ENCODE measurements around the gene NR2F6. TPM values are rescaled to one million over a fixed set of nuclear protein-coding genes. Genes with fewer than 3 reads are reported as not detected.

Gene NR2F6
- total RNA-seq, 1 experiment from 2014 or later = 26.3 TPM

GRCh38 chr19:17292301-17293074 is 46.8 kb upstream of the NR2F6 start:
- Histone ChIP-seq H3K4me1 (ENCODE audit: insufficient read depth, low read length, poor library complexity, severe bottlenecking) (peaks cover 8% of the 10 kb centered on the region), H3K4me3 (ENCODE audit: low read depth, low read length, poor library complexity, severe bottlenecking) (peak overlapping the region; percentile 54), H3K9me3 (ENCODE audit: low read depth, low read length, poor library complexity, severe bottlenecking) (no peaks in the 10 kb centered on the region), H3K27ac (ENCODE audit: low read depth, low read length, poor library complexity, severe bottlenecking) (peak overlapping the region; percentile 21), H3K27me3 (replicated peaks; ENCODE audit: insufficient read depth, low read depth, low read length, poor library complexity) (no peaks in the 10 kb centered on the region), H3K36me3 (ENCODE audit: insufficient read depth, low read length, poor library complexity, severe bottlenecking) (peaks cover 8% of the 10 kb centered on the region)
- intact Hi-C loops (cut with micrococcal nuclease; ENCODE audit: unreplicated experiment) = loop anchor here (1.0 kb wide), 1 partner anchor 94 kb away; no protein-coding TSS in a partner anchor
- ChIA-PET CTCF (interaction anchor here (0.7 to 0.8 kb wide), 2 partner anchors 14 to 94 kb away, joined by 4 to 9 read pairs; no protein-coding TSS in a partner anchor), POLR2A (ENCODE audit: low non-redundant PET) (no interaction called here)
- TF ChIP-seq EZH2 (IDR thresholded peaks at IDR 0.05; ENCODE audit: borderline replicate concordance, low read depth, low read length, poor library complexity, severe bottlenecking) = no peak
- TF ChIP-seq CTCF (conservative IDR thresholded peaks at IDR 0.05; ENCODE audit: low read depth, low read length) = peak; percentile 77
- peak; percentile 95 for DNase-seq (ENCODE audit: low spot score)
- BruUV-seq (replicated peaks) = no TSS peak

- TF ChIP-seq EZH2 (IDR thresholded peaks at IDR 0.05; ENCODE audit: borderline replicate concordance, low read depth, low read length, poor library complexity, severe bottlenecking) (no peak), CTCF (conservative IDR thresholded peaks at IDR 0.05; ENCODE audit: low read depth, low read length) (no peak)
- no peaks in the 10 kb centered on the region for H3K9me3 ChIP-seq (ENCODE audit: low read depth, low read length, poor library complexity, severe bottlenecking)
- H3K36me3 ChIP-seq (ENCODE audit: insufficient read depth, low read length, poor library complexity, severe bottlenecking) = peaks cover 3% of the 10 kb centered on the region
- DNase-seq (ENCODE audit: low spot score) = no peak
- BruUV-seq (replicated peaks) = no TSS peak
- no peak overlapping the region for H3K27ac ChIP-seq (ENCODE audit: low read depth, low read length, poor library complexity, severe bottlenecking)
- H3K4me1 ChIP-seq (ENCODE audit: insufficient read depth, low read length, poor library complexity, severe bottlenecking) = peaks cover 8% of the 10 kb centered on the region
- H3K27me3 ChIP-seq (replicated peaks; ENCODE audit: insufficient read depth, low read depth, low read length, poor library complexity) = no peaks in the 10 kb centered on the region
- H3K4me3 ChIP-seq (ENCODE audit: low read depth, low read length, poor library complexity, severe bottlenecking) = no peak overlapping the region
- ChIA-PET POLR2A (ENCODE audit: low non-redundant PET) (interaction anchor here (0.6 kb wide), 1 partner anchor 408 kb away, joined by 3 read pairs; no protein-coding TSS in a partner anchor), CTCF (interaction anchor here (0.6 kb wide), 1 partner anchor 176 kb away, joined by 7 read pairs; no protein-coding TSS in a partner anchor)
- intact Hi-C loops (cut with micrococcal nuclease; ENCODE audit: unreplicated experiment) = loop anchor here (10.0 kb wide), 1 partner anchor 515 kb away; no protein-coding TSS in a partner anchor
Observed at GRCh38 chr19:17289489-17289888, 43.8 kb upstream of the NR2F6 start.

- Histone ChIP-seq H3K27ac (ENCODE audit: low read depth, low read length, poor library complexity, severe bottlenecking) (no peak overlapping the region), H3K9me3 (ENCODE audit: low read depth, low read length, poor library complexity, severe bottlenecking) (no peaks in the 10 kb centered on the region), H3K4me1 (ENCODE audit: insufficient read depth, low read length, poor library complexity, severe bottlenecking) (peaks cover 4% of the 10 kb centered on the region), H3K27me3 (replicated peaks; ENCODE audit: insufficient read depth, low read depth, low read length, poor library complexity) (no peaks in the 10 kb centered on the region), H3K36me3 (ENCODE audit: insufficient read depth, low read length, poor library complexity, severe bottlenecking) (no peaks in the 10 kb centered on the region), H3K4me3 (ENCODE audit: low read depth, low read length, poor library complexity, severe bottlenecking) (no peak overlapping the region)
- CTCF ChIA-PET = no interaction called here
- POLR2A ChIA-PET (ENCODE audit: low non-redundant PET) = no interaction called here
- DNase-seq (ENCODE audit: low spot score) = no peak
- no TSS peak for BruUV-seq (replicated peaks)
- intact Hi-C loops (cut with micrococcal nuclease; ENCODE audit: unreplicated experiment) = loop anchor here (10.0 kb wide), 1 partner anchor 512 kb away; no protein-coding TSS in a partner anchor
- TF ChIP-seq CTCF (conservative IDR thresholded peaks at IDR 0.05; ENCODE audit: low read depth, low read length) = no peak
- TF ChIP-seq EZH2 (IDR thresholded peaks at IDR 0.05; ENCODE audit: borderline replicate concordance, low read depth, low read length, poor library complexity, severe bottlenecking) = no peak
Observed at GRCh38 chr19:17286752-17287151, 41.0 kb upstream of the NR2F6 start.
